Prostate gland (tissue), 2 donors: ENCODE data around the gene CPHXL.

ENCODE experiments used
- POLR2A ChIP-seq: fragments of 450-650 bp; IDR thresholded peaks from one replicate; pipeline ENCODE4 v1.6.1; 2016; ENCODE audit warnings: antibody characterized with exemption, mild to moderate bottlenecking
- POLR2AphosphoS5 ChIP-seq: sonication (generic); formaldehyde crosslinking; IDR thresholded peaks from one replicate; pipeline ENCODE4 v1.6.1; 2017; ENCODE audit warnings: antibody characterized with exemption
- TF ChIP-seq, protein P1 (sequence below), 4 experiments: fragments of 200-600 bp in 2 of 4; fragments of 450-650 bp in 2 of 4; sonication (generic) in 2 of 4; IDR thresholded peaks; 1 replicate in 3 of 4; 2 replicates in 1 of 4; pipeline ENCODE4 v1.5.1; 2016 to 2019; ENCODE audit warnings: antibody characterized with exemption in 4 of 4, mild to moderate bottlenecking in 2 of 4, moderate library complexity in 2 of 4

DNA sequence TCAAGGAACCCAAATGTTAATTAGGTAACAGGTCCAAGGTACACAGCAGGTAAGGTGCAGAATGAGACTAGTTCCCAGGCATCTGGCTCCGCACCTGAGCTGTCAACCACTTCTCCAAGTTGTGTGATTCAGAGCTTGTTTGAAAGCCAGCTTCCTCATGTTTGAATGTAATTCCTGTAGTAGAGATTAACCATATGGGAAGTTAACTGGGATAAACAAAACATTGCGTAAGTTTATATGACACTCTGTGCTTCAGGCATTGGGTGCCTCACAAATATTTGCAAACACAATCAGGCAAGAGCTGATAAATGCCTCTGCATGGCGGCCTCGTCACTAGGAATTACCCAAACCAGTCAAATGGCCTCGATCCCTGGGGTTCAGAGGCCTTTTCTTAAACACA lies 27.9 kb upstream of the CPHXL start:
- TF ChIP-seq, protein P1, sequence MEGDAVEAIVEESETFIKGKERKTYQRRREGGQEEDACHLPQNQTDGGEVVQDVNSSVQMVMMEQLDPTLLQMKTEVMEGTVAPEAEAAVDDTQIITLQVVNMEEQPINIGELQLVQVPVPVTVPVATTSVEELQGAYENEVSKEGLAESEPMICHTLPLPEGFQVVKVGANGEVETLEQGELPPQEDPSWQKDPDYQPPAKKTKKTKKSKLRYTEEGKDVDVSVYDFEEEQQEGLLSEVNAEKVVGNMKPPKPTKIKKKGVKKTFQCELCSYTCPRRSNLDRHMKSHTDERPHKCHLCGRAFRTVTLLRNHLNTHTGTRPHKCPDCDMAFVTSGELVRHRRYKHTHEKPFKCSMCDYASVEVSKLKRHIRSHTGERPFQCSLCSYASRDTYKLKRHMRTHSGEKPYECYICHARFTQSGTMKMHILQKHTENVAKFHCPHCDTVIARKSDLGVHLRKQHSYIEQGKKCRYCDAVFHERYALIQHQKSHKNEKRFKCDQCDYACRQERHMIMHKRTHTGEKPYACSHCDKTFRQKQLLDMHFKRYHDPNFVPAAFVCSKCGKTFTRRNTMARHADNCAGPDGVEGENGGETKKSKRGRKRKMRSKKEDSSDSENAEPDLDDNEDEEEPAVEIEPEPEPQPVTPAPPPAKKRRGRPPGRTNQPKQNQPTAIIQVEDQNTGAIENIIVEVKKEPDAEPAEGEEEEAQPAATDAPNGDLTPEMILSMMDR (IDR thresholded peaks at IDR 0.05), result no peak
- TF ChIP-seq POLR2A (no peak), POLR2AphosphoS5 (peak; percentile 89)
